ENCODE data around the gene DERL3.

- TF ChIP-seq, protein P1, sequence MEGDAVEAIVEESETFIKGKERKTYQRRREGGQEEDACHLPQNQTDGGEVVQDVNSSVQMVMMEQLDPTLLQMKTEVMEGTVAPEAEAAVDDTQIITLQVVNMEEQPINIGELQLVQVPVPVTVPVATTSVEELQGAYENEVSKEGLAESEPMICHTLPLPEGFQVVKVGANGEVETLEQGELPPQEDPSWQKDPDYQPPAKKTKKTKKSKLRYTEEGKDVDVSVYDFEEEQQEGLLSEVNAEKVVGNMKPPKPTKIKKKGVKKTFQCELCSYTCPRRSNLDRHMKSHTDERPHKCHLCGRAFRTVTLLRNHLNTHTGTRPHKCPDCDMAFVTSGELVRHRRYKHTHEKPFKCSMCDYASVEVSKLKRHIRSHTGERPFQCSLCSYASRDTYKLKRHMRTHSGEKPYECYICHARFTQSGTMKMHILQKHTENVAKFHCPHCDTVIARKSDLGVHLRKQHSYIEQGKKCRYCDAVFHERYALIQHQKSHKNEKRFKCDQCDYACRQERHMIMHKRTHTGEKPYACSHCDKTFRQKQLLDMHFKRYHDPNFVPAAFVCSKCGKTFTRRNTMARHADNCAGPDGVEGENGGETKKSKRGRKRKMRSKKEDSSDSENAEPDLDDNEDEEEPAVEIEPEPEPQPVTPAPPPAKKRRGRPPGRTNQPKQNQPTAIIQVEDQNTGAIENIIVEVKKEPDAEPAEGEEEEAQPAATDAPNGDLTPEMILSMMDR (IDR thresholded peaks at IDR 0.05) = no peak
- no peak for TF ChIP-seq POLR2AphosphoS5 (IDR thresholded peaks at IDR 0.05)
Measured at GRCh38 chr22:23787600-23787896, 51.3 kb downstream of the DERL3 start.
